ENCODE data around the gene PDE4D. TPM values are rescaled to one million over a fixed set of nuclear protein-coding genes. Genes with fewer than 3 reads are reported as not detected.
A peak's percentile ranks its signal among the peaks of the same experiment; 100 is the strongest.

PDE4D gene
- total and polyA plus RNA-seq, 9 donors: 21.1 to 65.9 (median 33.0) TPM

GRCh38 chr5:59040024-59040803 lies 853.3 kb downstream of the PDE4D start:
- H3K27ac ChIP-seq (ENCODE audit: low read length): no peak overlapping the region
- peaks cover 13% of the 10 kb centered on the region for H3K4me1 ChIP-seq (ENCODE audit: control insufficient read depth, insufficient read depth, low read length)
- no CpG with 5 or more reads among the region's 13 CpGs for whole genome bisulfite sequencing (ENCODE audit: insufficient coverage)

DNA sequence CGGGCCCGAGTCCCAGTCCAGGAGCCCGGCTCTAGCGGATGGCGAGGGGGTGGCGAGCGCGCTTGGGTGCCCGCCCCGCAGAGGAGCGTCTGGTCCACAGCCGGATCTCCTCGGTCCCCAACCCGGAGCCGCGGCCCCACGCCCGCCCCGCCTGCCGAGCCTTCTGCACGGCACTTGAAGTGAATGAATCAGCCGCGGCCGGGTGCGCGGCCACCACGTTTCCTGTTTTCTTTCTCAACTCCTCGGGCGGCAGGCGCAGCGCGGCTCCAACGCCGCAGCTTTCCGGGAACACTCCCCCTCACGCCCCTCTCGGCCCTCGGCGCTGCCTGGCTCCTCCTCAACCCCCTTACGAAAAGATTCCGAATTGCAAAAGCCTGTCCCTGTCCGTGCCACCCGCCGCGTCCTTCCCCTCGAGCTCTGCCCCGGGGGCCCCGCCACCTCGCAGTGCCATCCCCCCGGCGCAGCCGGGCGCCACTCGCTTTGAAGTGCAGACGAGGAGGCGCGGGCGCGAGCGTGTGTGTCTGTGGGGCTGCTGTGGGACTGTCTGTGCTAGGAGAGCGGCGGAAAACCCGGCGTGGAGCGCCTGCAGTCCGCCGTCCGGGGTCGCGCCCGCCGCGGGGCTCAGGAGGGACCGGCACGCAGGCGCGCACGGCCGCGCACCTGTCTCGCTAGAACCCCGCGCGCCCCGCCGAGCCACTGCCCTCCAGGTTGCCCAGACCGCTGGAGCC lies 854.1 kb downstream of the PDE4D start:
- Histone ChIP-seq H3K27me3 (ENCODE audit: control insufficient read depth, insufficient read depth, low read length) (no peaks in the 10 kb centered on the region), H3K36me3 (ENCODE audit: control insufficient read depth, insufficient read depth, low read length) (no peaks in the 10 kb centered on the region), H3K4me1 (ENCODE audit: control insufficient read depth, insufficient read depth, low read length) (peaks cover 15% of the 10 kb centered on the region), H3K4me3 (ENCODE audit: low read length) (peak overlapping the region; percentile 77), H3K27ac (ENCODE audit: low read length) (peak overlapping the region; percentile 80), H3K9me3 (replicated peaks; ENCODE audit: control insufficient read depth, low read depth, low read length) (no peaks in the 10 kb centered on the region)
- under 1% methylated on average over 77 of the region's 87 CpGs for WGBS (ENCODE audit: insufficient coverage)
- peak; percentile 83 for DNase-seq

More at GRCh38 chr5:59040024-59040803, 853.3 kb downstream of the PDE4D start:
- H3K27me3 ChIP-seq (ENCODE audit: control insufficient read depth, insufficient read depth, low read length): no peaks in the 10 kb centered on the region
- DNase-seq: peak; percentile 52
- H3K9me3 ChIP-seq (replicated peaks; ENCODE audit: control insufficient read depth, low read depth, low read length): no peaks in the 10 kb centered on the region
- no peaks in the 10 kb centered on the region for H3K36me3 ChIP-seq (ENCODE audit: control insufficient read depth, insufficient read depth, low read length)
- H3K4me3 ChIP-seq (ENCODE audit: low read length): peak overlapping the region; percentile 77

DNA sequence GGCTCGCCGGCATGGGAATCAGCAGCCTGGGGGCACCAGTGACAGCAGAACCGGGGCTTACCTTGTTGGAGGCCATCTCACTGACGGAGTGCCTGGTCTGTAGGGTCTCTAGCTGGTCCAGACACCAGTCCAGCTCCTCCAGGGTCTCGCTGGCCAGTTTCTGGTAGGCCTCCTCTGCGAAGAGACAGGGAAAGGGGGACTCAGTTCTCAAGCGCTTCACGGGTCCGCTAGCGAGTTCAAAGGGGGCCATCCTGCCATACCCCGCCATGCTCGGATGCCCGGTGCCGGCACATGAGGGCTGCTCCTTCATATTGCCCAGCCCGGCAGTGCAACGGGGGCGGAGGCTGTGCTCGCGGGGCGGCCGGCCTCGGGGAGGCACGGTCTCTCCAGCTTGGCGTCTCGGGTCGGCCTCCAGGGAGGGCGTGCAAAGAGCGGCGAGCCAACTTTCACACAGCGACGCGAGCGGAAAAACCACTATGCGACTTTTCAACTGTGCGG lies 854.7 kb downstream of the PDE4D start:
- 6% methylated on average over 35 of the region's 35 CpGs for WGBS (ENCODE audit: insufficient coverage)

DNA sequence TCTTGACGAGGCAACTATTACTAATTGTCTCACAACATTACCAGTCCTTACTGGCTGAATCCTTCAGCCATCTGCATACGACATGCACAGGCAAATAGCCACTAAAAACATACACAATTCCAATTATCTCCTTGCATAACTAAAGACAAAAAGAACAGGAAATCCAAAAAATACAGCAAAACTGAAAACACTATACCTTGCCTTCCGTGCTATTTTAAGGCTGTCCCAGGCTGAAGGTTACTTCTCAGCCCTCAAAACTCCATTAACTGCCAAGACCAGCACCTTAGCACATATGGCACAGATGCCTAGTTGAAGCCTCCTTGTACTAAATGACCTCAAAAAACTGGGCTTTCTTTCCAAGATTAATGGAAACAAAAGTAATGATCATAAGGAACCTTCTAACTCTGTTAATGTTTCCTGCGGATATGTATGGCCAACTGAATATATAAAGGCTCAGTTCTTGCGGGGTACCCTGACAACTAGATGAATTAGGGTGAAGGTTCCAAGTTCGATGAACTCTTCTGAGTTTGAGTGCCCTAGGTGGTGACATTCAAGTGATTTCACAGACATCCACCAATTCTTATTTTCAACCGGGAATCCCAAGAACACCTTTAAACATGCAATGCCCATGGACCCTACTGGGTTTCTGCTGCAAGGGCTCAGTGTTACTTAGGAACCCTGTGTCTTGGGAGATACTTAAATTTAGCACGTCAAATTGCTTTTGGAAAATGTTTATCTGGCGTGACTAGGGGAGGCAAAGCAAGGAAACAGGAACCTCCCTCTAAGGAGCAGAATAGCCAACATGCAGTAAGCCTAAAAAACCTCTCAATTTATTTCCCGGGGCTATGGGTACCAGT lies 855.4 kb downstream of the PDE4D start:
- no peaks in the 10 kb centered on the region for H3K9me3 ChIP-seq (replicated peaks; ENCODE audit: control insufficient read depth, low read depth, low read length)
- peak overlapping the region; percentile 77 for H3K4me3 ChIP-seq (ENCODE audit: low read length)
- H3K36me3 ChIP-seq (ENCODE audit: control insufficient read depth, insufficient read depth, low read length): no peaks in the 10 kb centered on the region
- H3K27me3 ChIP-seq (ENCODE audit: control insufficient read depth, insufficient read depth, low read length): no peaks in the 10 kb centered on the region
- H3K4me1 ChIP-seq (ENCODE audit: control insufficient read depth, insufficient read depth, low read length): peaks cover 15% of the 10 kb centered on the region
- WGBS (ENCODE audit: insufficient coverage): 47% methylated on average over 2 of the region's 10 CpGs
- peak; percentile 32 for DNase-seq
- H3K27ac ChIP-seq (ENCODE audit: low read length): peak overlapping the region; percentile 80

More for the DNA sequence above, 854.7 kb downstream of the PDE4D start:
- Histone ChIP-seq H3K4me3 (ENCODE audit: low read length) (peak overlapping the region; percentile 77), H3K27me3 (ENCODE audit: control insufficient read depth, insufficient read depth, low read length) (no peaks in the 10 kb centered on the region), H3K9me3 (replicated peaks; ENCODE audit: control insufficient read depth, low read depth, low read length) (no peaks in the 10 kb centered on the region), H3K27ac (ENCODE audit: low read length) (peak overlapping the region; percentile 80), H3K4me1 (ENCODE audit: control insufficient read depth, insufficient read depth, low read length) (peaks cover 15% of the 10 kb centered on the region), H3K36me3 (ENCODE audit: control insufficient read depth, insufficient read depth, low read length) (no peaks in the 10 kb centered on the region)
- DNase-seq: no peak

DNA sequence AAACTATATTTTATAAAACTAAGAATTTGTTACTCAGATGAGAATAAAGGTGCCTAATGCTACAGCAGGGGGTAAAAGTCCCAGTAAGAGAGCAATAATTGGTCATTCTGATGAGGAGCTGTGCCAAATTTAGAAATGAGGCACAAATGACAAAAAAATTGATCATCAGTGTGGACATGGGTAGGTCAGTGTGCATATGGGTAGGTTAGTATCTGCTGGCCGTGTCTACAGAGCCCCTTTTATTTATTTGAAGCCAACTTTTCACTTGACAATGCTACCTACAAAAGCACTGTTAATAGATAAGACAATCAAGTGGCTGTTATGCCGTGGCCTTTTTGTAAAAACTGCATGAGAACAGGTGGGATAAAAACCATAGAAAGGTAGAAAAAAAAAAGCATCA lies 856.1 kb downstream of the PDE4D start:
- Histone ChIP-seq H3K27ac (ENCODE audit: low read length) (no peak overlapping the region), H3K36me3 (ENCODE audit: control insufficient read depth, insufficient read depth, low read length) (no peaks in the 10 kb centered on the region), H3K4me1 (ENCODE audit: control insufficient read depth, insufficient read depth, low read length) (peaks cover 15% of the 10 kb centered on the region), H3K9me3 (replicated peaks; ENCODE audit: control insufficient read depth, low read depth, low read length) (no peaks in the 10 kb centered on the region), H3K4me3 (ENCODE audit: low read length) (peak overlapping the region; percentile 77), H3K27me3 (ENCODE audit: control insufficient read depth, insufficient read depth, low read length) (no peaks in the 10 kb centered on the region)
- no CpG with 5 or more reads among the region's 2 CpGs for WGBS (ENCODE audit: insufficient coverage)
- DNase-seq: no peak

DNA sequence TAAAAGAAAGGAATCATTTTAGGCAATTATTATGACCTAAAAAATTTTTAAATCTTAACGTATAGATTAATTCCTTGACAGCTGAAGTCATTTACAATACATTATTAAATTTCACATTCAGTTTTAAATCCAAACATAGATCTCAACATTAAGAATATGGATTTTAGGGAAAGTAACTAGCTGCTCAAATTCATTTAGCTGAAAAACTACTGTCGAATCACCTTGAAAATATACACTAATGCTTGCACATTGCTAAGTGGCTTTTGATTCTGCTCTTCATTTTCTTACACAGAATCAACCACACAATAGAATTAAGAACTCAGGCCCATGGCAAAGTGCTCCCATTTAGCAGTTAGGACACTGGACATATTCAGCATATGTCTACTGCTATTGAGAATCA lies 856.5 kb downstream of the PDE4D start:
- peaks cover 15% of the 10 kb centered on the region for H3K4me1 ChIP-seq (ENCODE audit: control insufficient read depth, insufficient read depth, low read length)
- no peaks in the 10 kb centered on the region for H3K9me3 ChIP-seq (replicated peaks; ENCODE audit: control insufficient read depth, low read depth, low read length)
- peak overlapping the region; percentile 77 for H3K4me3 ChIP-seq (ENCODE audit: low read length)
- no peaks in the 10 kb centered on the region for H3K27me3 ChIP-seq (ENCODE audit: control insufficient read depth, insufficient read depth, low read length)
- WGBS (ENCODE audit: insufficient coverage): no CpG with 5 or more reads among the region's 2 CpGs
- H3K27ac ChIP-seq (ENCODE audit: low read length): no peak overlapping the region
- no peaks in the 10 kb centered on the region for H3K36me3 ChIP-seq (ENCODE audit: control insufficient read depth, insufficient read depth, low read length)
- DNase-seq: no peak

GRCh38 chr5:59036274-59036961 lies 857.1 kb downstream of the PDE4D start:
- peak; percentile 79 for DNase-seq
- Histone ChIP-seq H3K27ac (ENCODE audit: low read length) (peak overlapping the region; percentile 4), H3K4me3 (ENCODE audit: low read length) (no peak overlapping the region), H3K9me3 (replicated peaks; ENCODE audit: control insufficient read depth, low read depth, low read length) (no peaks in the 10 kb centered on the region), H3K4me1 (ENCODE audit: control insufficient read depth, insufficient read depth, low read length) (peaks cover 15% of the 10 kb centered on the region), H3K27me3 (ENCODE audit: control insufficient read depth, insufficient read depth, low read length) (no peaks in the 10 kb centered on the region), H3K36me3 (ENCODE audit: control insufficient read depth, insufficient read depth, low read length) (no peaks in the 10 kb centered on the region)
- WGBS (ENCODE audit: insufficient coverage): 17% methylated on average over 1 of the region's 4 CpGs

- no peak for DNase-seq
- Histone ChIP-seq H3K36me3 (ENCODE audit: control insufficient read depth, insufficient read depth, low read length) (peaks cover 2% of the 10 kb centered on the region), H3K9me3 (replicated peaks; ENCODE audit: control insufficient read depth, low read depth, low read length) (no peaks in the 10 kb centered on the region), H3K27ac (ENCODE audit: low read length) (peak overlapping the region; percentile 4), H3K27me3 (ENCODE audit: control insufficient read depth, insufficient read depth, low read length) (no peaks in the 10 kb centered on the region), H3K4me1 (ENCODE audit: control insufficient read depth, insufficient read depth, low read length) (peaks cover 15% of the 10 kb centered on the region), H3K4me3 (ENCODE audit: low read length) (no peak overlapping the region)
Observed at GRCh38 chr5:59035681-59036080, 857.8 kb downstream of the PDE4D start.

GRCh38 chr5:59034498-59035186 lies 858.9 kb downstream of the PDE4D start:
- H3K4me1 ChIP-seq (ENCODE audit: control insufficient read depth, insufficient read depth, low read length): peaks cover 10% of the 10 kb centered on the region

More at GRCh38 chr5:59034498-59035186, 858.9 kb downstream of the PDE4D start:
- Histone ChIP-seq H3K36me3 (ENCODE audit: control insufficient read depth, insufficient read depth, low read length) (peaks cover 2% of the 10 kb centered on the region), H3K27ac (ENCODE audit: low read length) (peak overlapping the region; percentile 56), H3K9me3 (replicated peaks; ENCODE audit: control insufficient read depth, low read depth, low read length) (peaks cover 4% of the 10 kb centered on the region), H3K27me3 (ENCODE audit: control insufficient read depth, insufficient read depth, low read length) (no peaks in the 10 kb centered on the region), H3K4me3 (ENCODE audit: low read length) (no peak overlapping the region)
- WGBS (ENCODE audit: insufficient coverage): no CpG with 5 or more reads among the region's 3 CpGs
- DNase-seq: peak; percentile 81
